Lung (tissue), 12 donors: ENCODE data around the gene HAND1. TPM values are rescaled to one million over a fixed set of nuclear protein-coding genes. Genes with fewer than 3 reads are reported as not detected.

ENCODE experiments used
- ATAC-seq: fragments of 200-7000 bp; cut with Tn5 transposase; one replicate; pipeline ENCODE4 v1.9.1; 2020; ENCODE audit warnings: moderate number of reproducible peaks; ENCODE audit not compliant: insufficient read depth, low FRiP score
- DNase-seq, 3 donors: peaks; one replicate each; pipeline ENCODE4 v3.0.0-alpha.2; 2013 to 2017
- H3K27ac ChIP-seq, 2 donors: one replicate each; pipeline ENCODE4 v1.5.1; 2013; ENCODE audit warnings: mild to moderate bottlenecking in 2 of 2, moderate library complexity in 2 of 2, control low read depth in 1 of 2, inconsistent platforms in 1 of 2, low read depth in 1 of 2, low read length in 1 of 2
- H3K27me3 ChIP-seq, 3 donors: one replicate each; pipeline ENCODE4 v1.5.1; 2013; ENCODE audit warnings: low read length in 2 of 3; ENCODE audit not compliant: control insufficient read depth in 3 of 3, insufficient read depth in 3 of 3
- H3K36me3 ChIP-seq, 4 donors: one replicate each; pipeline ENCODE4 v1.5.1; 2013; ENCODE audit warnings: low read length in 4 of 4, mild to moderate bottlenecking in 1 of 4, moderate library complexity in 1 of 4; ENCODE audit not compliant: control insufficient read depth in 4 of 4, insufficient read depth in 4 of 4
- H3K4me1 ChIP-seq, 5 donors: one replicate each; pipeline ENCODE4 v1.5.1; 2013; ENCODE audit warnings: low read length in 5 of 5, mild to moderate bottlenecking in 2 of 5, moderate library complexity in 1 of 5; ENCODE audit not compliant: control insufficient read depth in 5 of 5, insufficient read depth in 5 of 5
- H3K4me3 ChIP-seq: one replicate; pipeline ENCODE4 v1.5.1; 2013; ENCODE audit warnings: mild to moderate bottlenecking, control low read depth, moderate library complexity
- H3K9ac ChIP-seq, 2 donors: one replicate each; pipeline ENCODE4 v1.5.1; 2013; ENCODE audit warnings: low read length in 2 of 2, control low read depth in 1 of 2; ENCODE audit not compliant: insufficient read depth in 1 of 2
- H3K9me3 ChIP-seq, 4 donors: one replicate each; pipeline ENCODE4 v1.5.1; 2013; ENCODE audit warnings: low read length in 3 of 4, mild to moderate bottlenecking in 1 of 4, moderate library complexity in 1 of 4; ENCODE audit not compliant: control insufficient read depth in 4 of 4, insufficient read depth in 3 of 4
- CTCF ChIP-seq: IDR thresholded peaks from 2 replicates; pipeline ENCODE4 v1.5.1; 2012; ENCODE audit warnings: mild to moderate bottlenecking; ENCODE audit errors: control extremely low read depth, extremely low read depth
- WGBS, 2 donors: extraction: QIAGEN DNeasy Blood & Tissue Kit; methylation state at CpG; one replicate each; pipeline ENCODE4 v1.1.7; 2013; 5-methylcytosine and 5-hydroxymethylcytosine counted together
- polyA plus RNA-seq, 2 donors: library from polyadenylated mRNA; stranded (reverse); fragments of 200-250 nt; gene quantifications; one replicate each; pipeline ENCODE4 v1.2.1, GENCODE V29; 2013
- total RNA-seq, 2 donors: library from RNA; depleted of rRNA in 1 of 2; stranded (reverse); fragments of >200 nt in 1 of 2; gene quantifications; one replicate each; pipeline ENCODE4 v1.2.1, GENCODE V29; 2014 to 2021
- donor health status: control.
- donor health status: control.
- donor health status: Bipolar disorder and iron deficiency.
- donor health status: healthy.
- donor health status: DM: yes; HTN: yes; CAD: no.

Gene HAND1
- total and polyA plus RNA-seq, 4 donors: 0.02 to 0.21 (median 0.12) TPM; not detected in 1

- peaks cover 0 to 97% (median 95%) of the 10 kb centered on the region in 3 donors for H3K27me3 ChIP-seq
Observed at GRCh38 chr5:154485850-154486426, 7.9 kb upstream of the HAND1 start.

GRCh38 chr5:154485096-154485491 is 7.1 kb upstream of the HAND1 start:
- no peak overlapping the region for H3K9ac ChIP-seq
- ATAC-seq: no peak
- peaks cover 0 to 6% (median 0%) of the 10 kb centered on the region in 4 donors for H3K9me3 ChIP-seq
- peak in 1 of 3 donors; percentile 49 for DNase-seq
- no peak overlapping the region for H3K27ac ChIP-seq
- peaks cover 3 to 97% (median 95%) of the 10 kb centered on the region in 3 donors for H3K27me3 ChIP-seq
- H3K4me3 ChIP-seq: no peak overlapping the region
- no peaks in the 10 kb centered on the region for H3K36me3 ChIP-seq
- WGBS, 2 donors: 6% methylated on average over 2 of the region's 2 CpGs
- H3K4me1 ChIP-seq: peaks cover 0 to 18% (median 0%) of the 10 kb centered on the region in 5 donors
- no peak for TF ChIP-seq CTCF

More at GRCh38 chr5:154485850-154486426, 7.9 kb upstream of the HAND1 start:
- WGBS, 2 donors: 16 to 17% methylated on average over 6 of the region's 6 CpGs
- Histone ChIP-seq H3K27ac (no peak overlapping the region), H3K9ac (no peak overlapping the region), H3K36me3 (no peaks in the 10 kb centered on the region), H3K4me3 (no peak overlapping the region), H3K4me1 (peaks cover 0 to 18% (median 0%) of the 10 kb centered on the region in 5 donors), H3K9me3 (peaks cover 0 to 6% (median 0%) of the 10 kb centered on the region in 4 donors)
- TF ChIP-seq CTCF: no peak
- ATAC-seq: no peak
- no peak for DNase-seq

GRCh38 chr5:154484393-154485095 is 6.5 kb upstream of the HAND1 start:
- DNase-seq (peak in 1 of 3 donors; percentile 47), ATAC-seq (no peak)
- TF ChIP-seq CTCF: no peak
- 10% methylated on average over 15 of the region's 15 CpGs for WGBS, 2 donors
- Histone ChIP-seq H3K4me3 (no peak overlapping the region), H3K9ac (no peak overlapping the region), H3K27me3 (peaks cover 6 to 97% (median 94%) of the 10 kb centered on the region in 3 donors), H3K9me3 (peaks cover 0 to 6% (median 0%) of the 10 kb centered on the region in 4 donors), H3K36me3 (no peaks in the 10 kb centered on the region), H3K27ac (no peak overlapping the region), H3K4me1 (peaks cover 0 to 18% (median 2%) of the 10 kb centered on the region in 5 donors)
